Progenitor cell of endocrine pancreas (in vitro differentiated cells): Measurements from ENCODE around the gene CHMP2A. TPM values are rescaled to one million over a fixed set of nuclear protein-coding genes. Genes with fewer than 3 reads are reported as not detected.
A peak's percentile ranks its signal among the peaks of the same experiment; 100 is the strongest.

Experiments
- DNase-seq: peaks from one replicate; pipeline ENCODE4 v3.0.0; 2021; ENCODE audit warnings: low spot score; ENCODE audit not compliant: unreplicated experiment
- H3K27ac Mint-ChIP-seq: 2 replicates; pipeline ENCODE4 v1.8.0; 2021; ENCODE audit warnings: mild to moderate bottlenecking, moderate library complexity, mixed read lengths
- H3K27me3 Mint-ChIP-seq: 2 replicates; pipeline ENCODE4 v1.8.0; 2021; ENCODE audit warnings: mixed read lengths
- H3K36me3 Mint-ChIP-seq: 2 replicates; pipeline ENCODE4 v1.8.0; 2022; ENCODE audit warnings: mixed read lengths; ENCODE audit not compliant: insufficient read depth
- H3K4me1 Mint-ChIP-seq: 2 replicates; pipeline ENCODE4 v1.8.0; 2021; ENCODE audit warnings: low read depth, mixed read lengths
- H3K4me3 Mint-ChIP-seq: 2 replicates; pipeline ENCODE4 v1.8.0; 2021; ENCODE audit warnings: low read depth, mild to moderate bottlenecking, moderate library complexity, mixed read lengths
- H3K9me3 Mint-ChIP-seq: 2 replicates; pipeline ENCODE4 v1.8.0; 2021; ENCODE audit warnings: low read depth, mixed read lengths
- CTCF ChIP-seq: fragments of 200-600 bp; sonication (generic); IDR thresholded peaks from one replicate; pipeline ENCODE4 v1.5.0; 2021; ENCODE audit warnings: antibody characterized with exemption, mild to moderate bottlenecking; ENCODE audit not compliant: unreplicated experiment
- total RNA-seq: library from RNA; stranded (reverse); gene quantifications from 2 replicates; pipeline ENCODE4 v1.2.1, GENCODE V29; 2021

The CHMP2A gene
- total RNA-seq, 1 donor from 2014 or later, result 81.5 TPM

- TF ChIP-seq CTCF, result no peak
- Mint-ChIP-seq H3K27ac (no peak overlapping the region), H3K27me3 (no peaks in the 10 kb centered on the region), H3K9me3 (no peaks in the 10 kb centered on the region), H3K4me1 (peaks cover 16% of the 10 kb centered on the region), H3K4me3 (peak overlapping the region; percentile 98), H3K36me3 (peaks cover 4% of the 10 kb centered on the region)
- DNase-seq, result no peak
Observed at GRCh38 chr19:58571575-58571947, 16.7 kb upstream of the CHMP2A start.

- Mint-ChIP-seq H3K9me3 (no peaks in the 10 kb centered on the region), H3K27me3 (no peaks in the 10 kb centered on the region), H3K4me3 (no peak overlapping the region), H3K27ac (no peak overlapping the region), H3K4me1 (peaks cover 16% of the 10 kb centered on the region), H3K36me3 (peaks cover 4% of the 10 kb centered on the region)
- TF ChIP-seq CTCF, result no peak
- no peak for DNase-seq
Observed at GRCh38 chr19:58570770-58571574, 16.1 kb upstream of the CHMP2A start.

GRCh38 chr19:58569943-58570670 lies 15.2 kb upstream of the CHMP2A start:
- DNase-seq, result no peak
- Mint-ChIP-seq H3K4me1 (peaks cover 14% of the 10 kb centered on the region), H3K4me3 (no peak overlapping the region), H3K27ac (no peak overlapping the region), H3K36me3 (peaks cover 4% of the 10 kb centered on the region), H3K9me3 (no peaks in the 10 kb centered on the region), H3K27me3 (no peaks in the 10 kb centered on the region)
- TF ChIP-seq CTCF, result no peak

GRCh38 chr19:58569191-58569942 lies 14.5 kb upstream of the CHMP2A start:
- TF ChIP-seq CTCF, result no peak
- H3K9me3 Mint-ChIP-seq, result no peaks in the 10 kb centered on the region
- H3K27me3 Mint-ChIP-seq, result no peaks in the 10 kb centered on the region
- peaks cover 4% of the 10 kb centered on the region for H3K36me3 Mint-ChIP-seq
- DNase-seq, result no peak
- peaks cover 14% of the 10 kb centered on the region for H3K4me1 Mint-ChIP-seq
- H3K4me3 Mint-ChIP-seq, result no peak overlapping the region
- H3K27ac Mint-ChIP-seq, result peak overlapping the region; percentile 77

GRCh38 chr19:58568453-58569130 lies 13.7 kb upstream of the CHMP2A start:
- TF ChIP-seq CTCF, result no peak
- Mint-ChIP-seq H3K4me1 (peaks cover 9% of the 10 kb centered on the region), H3K36me3 (peaks cover 4% of the 10 kb centered on the region), H3K9me3 (no peaks in the 10 kb centered on the region), H3K27ac (no peak overlapping the region), H3K27me3 (no peaks in the 10 kb centered on the region), H3K4me3 (no peak overlapping the region)
- DNase-seq, result no peak
